ENCODE data around the gene PCDH11Y. TPM values are rescaled to one million over a fixed set of nuclear protein-coding genes. Genes with fewer than 3 reads are reported as not detected.

The PCDH11Y gene
- total RNA-seq, 4 donors from 2014 or later, result 1.4 to 7.9 TPM; not detected in 2

Small RNAs within 50 kb of the gene (small RNA-seq; reads per million reads assigned to genes)
- gene RNU2-57P (0 reads per million in 4 donors), gene SNX3P1Y (0 reads per million in 4 donors)

Data from transverse colon (tissue), 4 donors.